HG02588 (cell line): ENCODE results near the gene NUMBL.

Experiments used
- ATAC-seq: cut with Tn5 transposase; IDR thresholded peaks from one replicate; pipeline ENCODE4 v1.9.1; 2021; ENCODE audit warnings: mild to moderate bottlenecking, moderate library complexity; ENCODE audit not compliant: unreplicated experiment

NUMBL gene

DNA sequence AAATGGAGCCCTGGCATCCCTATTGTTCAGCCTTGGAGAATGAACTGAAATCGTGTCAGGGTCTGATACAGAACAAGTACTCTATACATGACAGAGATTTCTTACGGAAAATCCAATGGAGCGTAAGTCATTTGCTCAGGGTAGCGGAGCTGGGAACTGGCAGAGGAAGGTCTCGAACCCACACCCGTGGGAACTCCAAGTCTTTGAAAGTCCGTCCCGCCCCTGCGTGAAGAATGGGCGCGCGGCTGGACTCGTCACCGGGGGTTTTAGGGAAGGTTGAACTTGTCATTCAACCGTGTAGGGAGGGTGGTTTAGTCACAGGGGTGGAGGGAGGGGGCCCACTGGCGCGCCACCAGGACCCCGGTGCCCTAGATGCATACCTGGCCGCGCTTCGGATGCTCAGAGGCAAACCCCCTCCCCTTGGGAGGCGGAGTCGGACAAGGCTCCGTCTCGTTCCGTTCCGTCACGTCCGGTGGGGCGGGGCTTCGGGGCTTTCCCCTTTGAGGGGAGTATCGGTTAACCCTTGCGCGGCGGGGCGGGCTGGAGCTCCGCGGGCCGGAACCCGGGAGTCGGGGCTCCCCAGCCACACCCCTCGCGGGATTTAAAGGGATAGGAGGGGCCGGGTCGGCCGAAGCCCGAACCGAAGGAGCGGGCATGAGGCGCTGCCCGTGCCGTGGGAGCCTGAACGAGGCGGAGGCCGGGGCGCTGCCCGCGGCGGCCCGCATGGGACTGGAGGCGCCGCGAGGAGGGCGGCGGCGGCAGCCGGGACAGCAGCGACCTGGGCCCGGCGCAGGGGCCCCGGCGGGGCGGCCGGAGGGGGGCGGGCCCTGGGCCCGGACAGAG is 26.3 kb upstream of the NUMBL start, which contains the start of the genes COQ8B and ITPKC:
Gene COQ8B (minus strand): TSS at position 405 of the 843 bp plus-strand sequence. CDS start 2,254 bp downstream, outside the sequence.
Gene ITPKC (plus strand): TSS at position 631 of the 843 bp plus-strand sequence. CDS start 24 bp downstream, at position 655.
- ATAC-seq: peak; percentile 66

- no peak for ATAC-seq
These were observed 25.6 kb upstream of the NUMBL start for GRCh38 chr19:40716031-40716481.

- peak; percentile 47 for ATAC-seq
These were observed 24.2 kb upstream of the NUMBL start for GRCh38 chr19:40714441-40715299.

GRCh38 chr19:40713939-40714338 is 23.5 kb upstream of the NUMBL start:
- ATAC-seq: no peak

DNA sequence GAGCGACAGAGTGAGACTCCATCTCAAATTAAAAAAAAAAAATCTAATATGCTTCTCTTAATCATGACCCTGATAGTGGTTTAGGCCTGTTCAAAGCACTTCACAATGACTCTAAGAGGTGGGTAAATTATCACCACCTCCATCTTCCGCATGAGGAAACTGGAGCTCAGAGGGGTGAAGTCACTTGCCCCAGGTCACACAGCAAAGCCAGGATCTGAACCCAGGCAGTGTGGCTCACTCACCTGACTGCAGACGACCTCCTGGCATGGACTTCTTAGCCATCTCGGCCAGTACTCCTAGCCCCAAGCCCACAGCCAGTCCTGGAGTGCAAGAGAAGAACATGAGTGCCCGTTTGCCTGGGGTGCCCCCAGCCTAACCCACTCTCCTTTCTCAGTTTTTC is 19.4 kb upstream of the NUMBL start:
- ATAC-seq: no peak

DNA sequence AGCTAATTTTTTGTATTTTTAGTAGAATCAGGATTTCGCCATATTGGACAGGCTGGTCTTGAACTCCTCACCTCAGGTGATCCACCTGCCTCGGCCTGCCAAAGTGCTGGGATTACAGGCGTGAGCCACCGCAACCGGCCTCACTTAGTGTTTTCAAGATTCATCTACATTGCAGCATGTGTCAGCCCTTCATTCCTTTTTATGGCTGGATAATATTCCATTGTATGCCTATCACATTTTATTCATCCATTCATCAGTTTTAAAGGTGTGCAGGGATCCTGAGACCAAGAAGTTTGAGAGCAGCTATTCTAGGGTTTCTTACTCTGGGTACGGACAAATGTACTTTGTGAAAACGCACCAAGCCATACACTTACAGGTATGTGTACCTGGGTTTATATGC is 17.2 kb upstream of the NUMBL start:
- ATAC-seq: no peak

GRCh38 chr19:40705950-40706619 is 15.6 kb upstream of the NUMBL start:
- no peak for ATAC-seq

DNA sequence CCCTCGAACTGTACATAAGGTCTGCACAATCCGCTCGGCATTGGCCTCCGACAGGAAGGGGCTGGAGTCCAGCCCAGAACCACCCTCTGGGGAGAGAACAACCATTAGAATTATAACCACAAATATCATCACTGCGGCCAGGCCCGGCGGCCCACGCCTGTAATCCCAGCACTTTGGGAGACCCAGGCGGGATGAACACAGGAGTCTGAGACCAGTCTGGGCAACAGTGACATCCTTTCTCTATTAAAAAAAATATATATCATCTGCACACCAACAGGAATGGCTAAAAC is 14.9 kb upstream of the NUMBL start:
- no peak for ATAC-seq

DNA sequence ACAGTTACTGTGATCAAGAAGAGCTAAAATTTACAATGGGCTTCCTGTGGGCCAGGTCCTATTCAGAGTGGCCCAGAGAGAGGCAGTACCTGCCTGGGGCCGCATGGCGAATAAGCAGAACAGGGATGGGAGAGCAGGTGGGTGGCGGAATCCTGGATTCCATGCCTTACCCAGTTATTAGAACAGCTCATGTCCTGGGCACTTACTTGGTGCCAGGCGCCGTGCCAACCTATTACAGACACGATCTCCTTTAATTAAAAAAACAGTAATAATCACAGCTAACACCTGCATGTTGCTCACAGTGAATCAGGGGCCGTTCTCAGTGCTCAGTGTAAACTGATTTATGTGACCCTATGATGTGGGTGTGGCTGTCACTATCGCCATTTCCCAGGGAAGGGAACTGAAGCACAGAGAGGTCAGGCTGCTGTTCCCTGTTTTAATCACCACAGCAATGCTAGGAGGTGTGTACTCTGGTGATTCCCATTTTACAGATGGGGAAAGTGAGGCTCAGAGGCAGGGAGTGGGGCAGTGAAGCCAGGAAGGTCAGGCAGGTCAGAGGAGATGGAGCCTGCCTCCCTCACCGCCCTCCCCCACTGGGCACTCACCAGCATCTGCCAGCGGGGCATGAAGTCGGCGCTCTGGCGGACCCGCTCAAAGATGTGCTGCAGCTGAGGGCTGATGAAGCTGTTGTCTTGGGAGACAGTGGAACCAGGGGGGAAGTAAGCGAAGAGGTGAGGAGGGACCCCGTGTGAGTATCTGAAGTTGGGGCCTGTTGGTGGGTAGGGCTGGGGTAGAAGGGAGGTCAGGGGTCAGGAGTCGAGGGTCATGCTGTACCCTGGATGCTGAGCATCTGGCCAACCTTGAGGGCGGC is 14.3 kb upstream of the NUMBL start:
- no peak for ATAC-seq

DNA sequence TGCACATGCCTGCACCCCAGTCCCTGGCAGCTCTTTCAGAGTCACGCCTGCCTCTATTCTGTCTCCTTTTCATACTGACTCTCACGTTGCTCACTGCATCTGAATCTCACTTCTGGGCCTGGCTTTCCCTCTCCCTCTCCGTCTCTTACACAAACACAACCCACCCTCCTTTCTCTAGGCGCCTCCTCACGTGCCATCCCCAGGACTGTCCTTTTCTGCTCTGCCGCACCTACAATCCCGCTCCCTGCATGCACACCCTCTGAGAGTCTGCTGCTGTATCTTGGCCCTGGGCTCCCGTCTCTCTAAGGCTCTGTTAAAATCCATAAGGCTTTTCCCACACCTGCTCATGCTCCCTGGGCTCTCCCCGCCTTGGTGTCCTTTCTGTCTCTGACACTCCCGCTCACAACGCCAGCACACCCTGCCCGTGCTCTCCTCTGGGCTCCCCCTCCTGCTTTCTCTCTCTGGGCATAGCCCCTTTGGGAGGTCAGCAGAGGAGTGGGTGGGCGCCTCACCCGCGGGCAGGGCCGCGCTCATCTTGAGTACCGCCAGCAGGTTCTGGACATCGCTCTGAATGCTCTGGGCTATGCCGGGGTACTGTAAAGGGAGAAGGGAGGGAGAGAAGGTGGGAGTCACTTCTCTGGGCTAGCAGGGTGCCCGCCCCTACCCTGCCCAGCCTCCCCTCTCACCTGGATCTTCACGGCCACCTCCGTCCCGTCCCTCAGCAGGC is 12.7 kb upstream of the NUMBL start:
- ATAC-seq: no peak

- no peak for ATAC-seq
These were observed 12.0 kb upstream of the NUMBL start for GRCh38 chr19:40702337-40703012.

- ATAC-seq: no peak
These were observed 11.3 kb upstream of the NUMBL start for GRCh38 chr19:40701758-40702157.

DNA sequence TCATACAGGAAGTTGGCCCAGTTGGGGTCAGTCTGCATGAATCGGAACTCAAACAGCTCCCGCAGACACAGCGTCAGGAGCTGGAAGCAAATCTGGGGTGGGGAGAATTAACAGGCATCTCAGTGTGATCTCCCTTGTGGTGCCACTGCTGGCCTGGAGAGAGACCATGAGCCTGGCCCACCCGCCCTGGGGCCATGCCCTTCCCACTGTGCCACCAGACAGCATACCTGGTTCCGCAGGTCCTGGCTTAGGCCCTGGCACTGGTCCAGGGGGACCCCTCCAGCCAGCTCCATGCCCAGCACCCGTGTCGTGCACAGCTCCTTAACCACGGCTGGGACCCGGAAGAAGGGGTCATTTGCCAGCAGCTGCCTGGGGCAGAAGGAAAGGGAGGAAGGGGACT is 9.6 kb upstream of the NUMBL start:
- ATAC-seq: no peak

DNA sequence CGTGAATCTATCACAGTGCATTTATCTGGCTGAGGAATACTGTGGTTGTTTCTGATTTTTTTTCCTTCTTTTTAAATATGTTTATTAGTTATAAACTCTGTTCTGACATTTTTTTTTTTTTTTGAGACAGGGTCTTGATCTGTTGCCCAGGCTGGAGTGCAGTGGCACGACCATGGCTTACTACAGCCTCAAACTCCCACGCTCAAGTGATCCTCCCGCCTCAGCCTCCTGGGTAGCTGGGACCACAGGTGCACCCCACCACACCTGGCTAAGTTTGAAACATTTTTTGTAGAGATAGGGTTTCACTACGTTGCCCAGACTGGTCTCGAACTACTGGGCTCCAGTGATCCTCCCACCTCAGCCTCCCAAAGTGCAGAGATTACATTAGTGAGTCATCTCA is 6.6 kb upstream of the NUMBL start:
- ATAC-seq: no peak

GRCh38 chr19:40695881-40696280 is 5.4 kb upstream of the NUMBL start:
- no peak for ATAC-seq

GRCh38 chr19:40693896-40694295 is 3.4 kb upstream of the NUMBL start:
- no peak for ATAC-seq

DNA sequence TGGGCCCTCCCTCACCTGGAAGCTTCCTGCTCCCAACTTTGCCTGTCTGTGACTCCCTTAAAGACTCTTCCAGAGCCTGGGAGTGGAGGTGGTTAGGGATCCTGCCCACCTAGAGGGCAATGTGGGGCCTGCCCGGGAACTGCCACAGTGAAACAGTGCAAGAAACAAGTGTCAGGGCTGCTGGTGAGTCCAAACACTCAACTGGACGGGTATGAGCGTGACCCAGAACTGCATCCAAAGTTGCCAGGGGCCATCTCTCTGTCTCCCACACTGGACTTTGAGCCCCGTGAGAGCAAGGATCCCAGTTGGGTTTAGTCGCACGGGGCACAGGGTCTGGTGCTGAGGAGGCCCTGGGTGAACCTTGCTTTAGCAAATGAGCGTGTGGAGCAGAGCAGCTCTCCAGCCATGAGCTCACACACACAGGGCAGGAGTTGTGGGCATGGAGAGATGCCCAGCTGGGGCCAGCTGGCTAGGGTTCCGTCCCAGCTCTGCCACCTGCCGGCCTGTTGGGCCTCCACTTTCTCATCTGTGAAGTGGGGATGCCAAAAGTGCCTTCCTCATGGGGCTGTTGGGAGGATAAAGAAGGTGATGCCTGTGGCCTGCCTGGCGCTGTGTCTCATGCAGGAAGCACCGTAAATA is 2.8 kb upstream of the NUMBL start:
- no peak for ATAC-seq

DNA sequence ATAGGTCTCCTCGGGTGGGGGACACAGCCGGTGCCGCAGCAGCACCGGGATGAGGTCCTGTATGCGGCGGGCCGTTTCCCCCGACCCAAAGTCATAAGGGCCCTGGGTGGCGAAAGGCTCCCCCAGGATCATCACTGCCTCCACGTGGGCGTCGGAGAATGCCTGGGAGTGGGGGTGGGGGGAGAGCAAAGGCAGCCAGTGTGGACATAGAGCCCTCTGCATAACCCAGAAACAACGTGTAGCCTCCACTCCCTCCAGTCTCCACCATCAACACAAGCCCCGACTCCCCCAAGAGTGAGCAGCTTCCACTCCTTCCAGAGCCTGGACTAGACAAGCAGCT is 1.7 kb upstream of the NUMBL start:
- no peak for ATAC-seq
